ENCODE results near the gene CRTAC1. TPM values are rescaled to one million over a fixed set of nuclear protein-coding genes. Genes with fewer than 3 reads are reported as not detected.

The CRTAC1 gene
- total and polyA plus RNA-seq, 9 of the 15 experiments (the other 6 are each of a cell fraction or from before 2014, with no cell fraction given), result not detected

DNA sequence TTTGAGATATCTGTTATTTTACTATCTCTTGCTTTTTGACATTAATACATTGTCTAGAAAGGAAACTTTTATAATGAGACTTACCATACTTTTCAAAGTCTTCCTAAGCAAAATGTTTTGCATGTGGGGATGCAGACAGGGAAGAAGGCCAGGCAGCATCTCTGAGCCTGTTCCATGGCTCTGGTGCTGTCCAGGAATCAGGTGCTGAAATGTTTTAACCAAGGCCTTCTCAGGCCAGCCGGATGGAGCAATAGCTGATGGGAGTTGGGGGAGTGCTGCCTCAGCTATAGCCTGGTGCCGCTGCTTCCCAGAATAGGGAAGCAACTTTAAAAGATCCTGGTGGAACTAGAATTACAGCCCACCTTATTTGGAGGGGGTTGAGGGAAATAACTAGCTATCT, 38.5 kb downstream of the CRTAC1 start (continued):
- TF ChIP-seq, protein P1, sequence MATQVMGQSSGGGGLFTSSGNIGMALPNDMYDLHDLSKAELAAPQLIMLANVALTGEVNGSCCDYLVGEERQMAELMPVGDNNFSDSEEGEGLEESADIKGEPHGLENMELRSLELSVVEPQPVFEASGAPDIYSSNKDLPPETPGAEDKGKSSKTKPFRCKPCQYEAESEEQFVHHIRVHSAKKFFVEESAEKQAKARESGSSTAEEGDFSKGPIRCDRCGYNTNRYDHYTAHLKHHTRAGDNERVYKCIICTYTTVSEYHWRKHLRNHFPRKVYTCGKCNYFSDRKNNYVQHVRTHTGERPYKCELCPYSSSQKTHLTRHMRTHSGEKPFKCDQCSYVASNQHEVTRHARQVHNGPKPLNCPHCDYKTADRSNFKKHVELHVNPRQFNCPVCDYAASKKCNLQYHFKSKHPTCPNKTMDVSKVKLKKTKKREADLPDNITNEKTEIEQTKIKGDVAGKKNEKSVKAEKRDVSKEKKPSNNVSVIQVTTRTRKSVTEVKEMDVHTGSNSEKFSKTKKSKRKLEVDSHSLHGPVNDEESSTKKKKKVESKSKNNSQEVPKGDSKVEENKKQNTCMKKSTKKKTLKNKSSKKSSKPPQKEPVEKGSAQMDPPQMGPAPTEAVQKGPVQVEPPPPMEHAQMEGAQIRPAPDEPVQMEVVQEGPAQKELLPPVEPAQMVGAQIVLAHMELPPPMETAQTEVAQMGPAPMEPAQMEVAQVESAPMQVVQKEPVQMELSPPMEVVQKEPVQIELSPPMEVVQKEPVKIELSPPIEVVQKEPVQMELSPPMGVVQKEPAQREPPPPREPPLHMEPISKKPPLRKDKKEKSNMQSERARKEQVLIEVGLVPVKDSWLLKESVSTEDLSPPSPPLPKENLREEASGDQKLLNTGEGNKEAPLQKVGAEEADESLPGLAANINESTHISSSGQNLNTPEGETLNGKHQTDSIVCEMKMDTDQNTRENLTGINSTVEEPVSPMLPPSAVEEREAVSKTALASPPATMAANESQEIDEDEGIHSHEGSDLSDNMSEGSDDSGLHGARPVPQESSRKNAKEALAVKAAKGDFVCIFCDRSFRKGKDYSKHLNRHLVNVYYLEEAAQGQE (IDR thresholded peaks at IDR 0.05; ENCODE audit: borderline replicate concordance), result peak; percentile 98
- TF ChIP-seq, protein P1 (CRISPR knock-in tag; IDR thresholded peaks at IDR 0.05; ENCODE audit: low read depth), result peak; percentile 91
- TF ChIP-seq ZNF75A (CRISPR knock-in tag; IDR thresholded peaks at IDR 0.05), result no peak

DNA sequence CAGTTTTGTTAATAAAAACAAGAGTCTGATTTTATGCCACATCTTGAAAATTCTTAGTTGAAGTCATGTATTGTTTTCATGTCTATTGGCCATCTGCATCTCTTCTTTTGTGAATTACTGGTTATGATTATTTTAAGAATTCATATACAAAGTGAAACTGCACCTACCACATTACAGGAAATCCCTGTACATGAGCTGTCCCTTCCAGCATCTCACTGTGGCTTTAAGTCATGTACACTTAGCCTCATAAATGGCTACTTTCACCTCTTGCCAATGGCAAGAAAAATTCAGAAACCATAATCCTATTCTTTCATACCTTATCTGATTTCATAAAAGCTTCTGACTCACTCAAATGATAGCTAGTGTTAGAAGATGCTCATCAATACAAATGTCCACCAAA, 48.6 kb downstream of the CRTAC1 start:
- DNase-seq (ENCODE audit: extremely low read depth in 1 of 4, low spot score in 3 of 4) (no peak), FAIRE-seq (no peak), ATAC-seq (no peak)
- H3K9me3 ChIP-seq (replicated peaks; ENCODE audit: control insufficient read depth, insufficient read depth, low read depth, low read length), result no peaks in the 10 kb centered on the region
- no peak overlapping the region for H3K9ac ChIP-seq (ENCODE audit: insufficient read depth in 1 of 2, low read depth in 2 of 2, low read length in 2 of 2)
- no peaks in the 10 kb centered on the region for H3K79me2 ChIP-seq (ENCODE audit: control insufficient read depth, insufficient read depth, low read length)
- TF ChIP-seq BHLHE40 (IDR thresholded peaks at IDR 0.05; ENCODE audit: low read length) (no peak), KDM5B (IDR thresholded peaks at IDR 0.05; ENCODE audit: insufficient replicate concordance, low read depth, low read length) (no peak), ZNF134 (CRISPR knock-in tag; conservative IDR thresholded peaks at IDR 0.05) (no peak), HDGF (IDR thresholded peaks at IDR 0.05) (no peak)
- TF ChIP-seq, protein P2, sequence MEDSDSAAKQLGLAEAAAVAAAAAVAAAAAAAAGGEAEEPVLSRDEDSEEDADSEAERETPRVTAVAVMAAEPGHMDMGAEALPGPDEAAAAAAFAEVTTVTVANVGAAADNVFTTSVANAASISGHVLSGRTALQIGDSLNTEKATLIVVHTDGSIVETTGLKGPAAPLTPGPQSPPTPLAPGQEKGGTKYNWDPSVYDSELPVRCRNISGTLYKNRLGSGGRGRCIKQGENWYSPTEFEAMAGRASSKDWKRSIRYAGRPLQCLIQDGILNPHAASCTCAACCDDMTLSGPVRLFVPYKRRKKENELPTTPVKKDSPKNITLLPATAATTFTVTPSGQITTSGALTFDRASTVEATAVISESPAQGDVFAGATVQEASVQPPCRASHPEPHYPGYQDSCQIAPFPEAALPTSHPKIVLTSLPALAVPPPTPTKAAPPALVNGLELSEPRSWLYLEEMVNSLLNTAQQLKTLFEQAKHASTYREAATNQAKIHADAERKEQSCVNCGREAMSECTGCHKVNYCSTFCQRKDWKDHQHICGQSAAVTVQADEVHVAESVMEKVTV (CRISPR knock-in tag; IDR thresholded peaks at IDR 0.05), result no peak
- TF ChIP-seq, protein P3, sequence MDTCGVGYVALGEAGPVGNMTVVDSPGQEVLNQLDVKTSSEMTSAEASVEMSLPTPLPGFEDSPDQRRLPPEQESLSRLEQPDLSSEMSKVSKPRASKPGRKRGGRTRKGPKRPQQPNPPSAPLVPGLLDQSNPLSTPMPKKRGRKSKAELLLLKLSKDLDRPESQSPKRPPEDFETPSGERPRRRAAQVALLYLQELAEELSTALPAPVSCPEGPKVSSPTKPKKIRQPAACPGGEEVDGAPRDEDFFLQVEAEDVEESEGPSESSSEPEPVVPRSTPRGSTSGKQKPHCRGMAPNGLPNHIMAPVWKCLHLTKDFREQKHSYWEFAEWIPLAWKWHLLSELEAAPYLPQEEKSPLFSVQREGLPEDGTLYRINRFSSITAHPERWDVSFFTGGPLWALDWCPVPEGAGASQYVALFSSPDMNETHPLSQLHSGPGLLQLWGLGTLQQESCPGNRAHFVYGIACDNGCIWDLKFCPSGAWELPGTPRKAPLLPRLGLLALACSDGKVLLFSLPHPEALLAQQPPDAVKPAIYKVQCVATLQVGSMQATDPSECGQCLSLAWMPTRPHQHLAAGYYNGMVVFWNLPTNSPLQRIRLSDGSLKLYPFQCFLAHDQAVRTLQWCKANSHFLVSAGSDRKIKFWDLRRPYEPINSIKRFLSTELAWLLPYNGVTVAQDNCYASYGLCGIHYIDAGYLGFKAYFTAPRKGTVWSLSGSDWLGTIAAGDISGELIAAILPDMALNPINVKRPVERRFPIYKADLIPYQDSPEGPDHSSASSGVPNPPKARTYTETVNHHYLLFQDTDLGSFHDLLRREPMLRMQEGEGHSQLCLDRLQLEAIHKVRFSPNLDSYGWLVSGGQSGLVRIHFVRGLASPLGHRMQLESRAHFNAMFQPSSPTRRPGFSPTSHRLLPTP (IDR thresholded peaks at IDR 0.05; ENCODE audit: borderline replicate concordance, extremely low read depth, insufficient read length), result no peak
- H3K36me3 ChIP-seq (ENCODE audit: control insufficient read depth, insufficient read depth, low read length), result no peaks in the 10 kb centered on the region
- H3K9me1 ChIP-seq (ENCODE audit: control insufficient read depth, insufficient read depth, low read length), result no peaks in the 10 kb centered on the region
- BruUV-seq (replicated peaks), result no TSS peak
- H3K27me3 ChIP-seq (ENCODE audit: control insufficient read depth in 2 of 2, insufficient read depth in 2 of 2, low read length in 2 of 2), result peaks cover 0 to 21% of the 10 kb centered on the region in 2 experiments; a peak in 2 of 5 replicates
- ChIA-PET POLR2A (no interaction called here), CTCF (ENCODE audit: low intra/inter-chr PET ratio) (no interaction called here)
- H2AFZ ChIP-seq (ENCODE audit: low read depth, low read length), result no peak overlapping the region
- H3K27ac ChIP-seq (ENCODE audit: extremely low read depth, low read depth, low read length), result no peak overlapping the region
- in situ Hi-C loops (cut with MboI) (no loop called here), intact Hi-C loops (cut with micrococcal nuclease) (no loop called here)
- no peaks in the 10 kb centered on the region for H4K20me1 ChIP-seq (replicated peaks; ENCODE audit: control insufficient read depth, insufficient read depth, low read length)
- no peak overlapping the region for H3K4me2 ChIP-seq (ENCODE audit: insufficient read depth, low read length)
- H3K4me3 ChIP-seq, result no peak overlapping the region
- no peaks in the 10 kb centered on the region for H3K4me1 ChIP-seq (replicated peaks in 1 of 2; ENCODE audit: control insufficient read depth in 2 of 2, insufficient read depth in 2 of 2, low read length in 2 of 2)
